Epithelial cell of proximal tubule (primary cell): ENCODE results near the gene ISG15. TPM values are rescaled to one million over a fixed set of nuclear protein-coding genes. Genes with fewer than 3 reads are reported as not detected.

Experiments
- DNase-seq: peaks from one replicate; pipeline ENCODE4 v3.0.0-alpha.2; 2011; ENCODE audit warnings: low read depth
- H3K4me3 ChIP-seq: 2 replicates; pipeline ENCODE4 v1.5.1; 2011; ENCODE audit warnings: low read depth, mild to moderate bottlenecking, low read length
- total RNA-seq: library from RNA; depleted of rRNA; stranded (reverse); fragments of >200 nt; gene quantifications from 2 replicates; pipeline ENCODE4 v1.2.3, GENCODE V29; 2015
- TF ChIP-seq, protein P1 (sequence below): conservative IDR thresholded peaks from 2 replicates; pipeline ENCODE4 v1.5.1; 2012; ENCODE audit warnings: low read depth, mild to moderate bottlenecking, low read length

ISG15 gene
- total RNA-seq, 1 donor from 2014 or later, result 75.6 TPM

DNA sequence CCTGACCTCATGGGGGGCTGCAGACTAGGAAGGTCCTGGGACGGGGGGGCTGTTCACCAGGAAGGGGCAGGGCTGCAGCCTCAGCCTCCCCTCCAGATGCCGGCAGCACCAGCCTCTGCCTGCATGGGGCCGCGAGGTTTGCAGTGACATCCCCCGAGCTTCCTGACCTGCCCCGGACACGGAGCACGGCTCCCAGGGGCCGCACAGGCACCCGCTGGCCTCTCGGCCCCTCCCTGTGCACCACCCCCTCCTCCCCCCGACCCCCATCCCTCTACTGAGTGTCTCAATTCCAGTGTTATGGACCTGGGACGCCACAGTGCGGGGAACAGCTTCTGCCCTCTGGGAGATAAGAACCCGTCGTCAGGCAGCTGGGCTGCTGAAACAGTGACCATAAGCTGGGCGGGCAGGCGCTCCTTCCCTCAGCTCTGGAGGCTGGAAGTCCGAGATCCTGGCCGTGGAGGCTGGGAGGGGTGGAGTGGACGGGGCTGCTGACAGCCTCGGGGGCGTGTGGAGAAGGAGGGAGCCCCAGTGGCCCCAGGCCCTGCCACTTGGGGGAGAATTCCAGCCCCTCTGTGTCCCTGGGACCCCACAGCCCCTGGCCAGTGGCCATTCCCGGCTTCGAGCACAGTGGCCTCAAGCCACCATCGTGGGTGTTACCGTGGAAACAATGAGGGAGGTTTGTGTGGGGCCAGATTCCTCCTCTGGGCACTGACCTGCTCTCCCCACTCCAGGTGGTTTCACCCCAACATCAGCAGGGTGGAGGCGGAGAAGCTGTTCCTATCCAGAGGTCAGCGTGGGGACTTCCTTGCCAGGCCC is 49.3 kb downstream of the ISG15 start:
- TF ChIP-seq, protein P1, sequence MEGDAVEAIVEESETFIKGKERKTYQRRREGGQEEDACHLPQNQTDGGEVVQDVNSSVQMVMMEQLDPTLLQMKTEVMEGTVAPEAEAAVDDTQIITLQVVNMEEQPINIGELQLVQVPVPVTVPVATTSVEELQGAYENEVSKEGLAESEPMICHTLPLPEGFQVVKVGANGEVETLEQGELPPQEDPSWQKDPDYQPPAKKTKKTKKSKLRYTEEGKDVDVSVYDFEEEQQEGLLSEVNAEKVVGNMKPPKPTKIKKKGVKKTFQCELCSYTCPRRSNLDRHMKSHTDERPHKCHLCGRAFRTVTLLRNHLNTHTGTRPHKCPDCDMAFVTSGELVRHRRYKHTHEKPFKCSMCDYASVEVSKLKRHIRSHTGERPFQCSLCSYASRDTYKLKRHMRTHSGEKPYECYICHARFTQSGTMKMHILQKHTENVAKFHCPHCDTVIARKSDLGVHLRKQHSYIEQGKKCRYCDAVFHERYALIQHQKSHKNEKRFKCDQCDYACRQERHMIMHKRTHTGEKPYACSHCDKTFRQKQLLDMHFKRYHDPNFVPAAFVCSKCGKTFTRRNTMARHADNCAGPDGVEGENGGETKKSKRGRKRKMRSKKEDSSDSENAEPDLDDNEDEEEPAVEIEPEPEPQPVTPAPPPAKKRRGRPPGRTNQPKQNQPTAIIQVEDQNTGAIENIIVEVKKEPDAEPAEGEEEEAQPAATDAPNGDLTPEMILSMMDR, result no peak
- H3K4me3 ChIP-seq, result peak overlapping the region; percentile 11
- no peak for DNase-seq

DNA sequence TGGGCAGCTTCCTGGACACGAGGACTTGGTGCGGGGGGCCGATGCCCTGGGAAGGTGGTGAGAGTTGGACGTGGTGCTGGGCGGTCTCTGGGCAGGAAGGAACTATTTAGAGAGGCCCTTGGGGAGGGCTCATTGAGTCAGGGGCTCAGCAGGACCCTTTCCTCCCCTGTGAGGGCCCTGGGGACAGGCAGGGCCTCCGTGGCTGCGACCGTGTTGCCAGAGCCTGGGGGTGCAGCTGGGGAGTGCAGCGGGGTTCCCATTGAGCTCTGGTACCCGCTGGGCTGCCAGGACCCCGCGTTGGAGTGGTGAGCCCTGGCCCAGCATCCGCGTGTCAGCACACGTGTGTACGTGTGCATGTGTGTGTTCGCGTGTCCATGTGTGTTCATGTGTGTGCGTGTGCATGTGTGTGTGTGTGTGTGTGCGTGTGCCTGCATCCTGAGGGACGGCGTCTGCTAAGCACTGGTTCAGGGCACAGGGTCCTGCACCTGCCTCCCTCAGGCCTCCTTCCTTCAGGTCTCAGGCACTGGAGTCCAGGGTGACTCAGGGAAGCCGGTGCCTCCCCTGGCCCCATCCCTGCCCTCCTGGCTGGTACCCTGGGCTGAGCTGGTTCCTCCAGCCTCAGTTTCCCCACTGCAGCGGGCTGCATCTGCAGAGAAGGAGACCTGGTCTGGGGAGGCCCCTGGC is 50.1 kb downstream of the ISG15 start:
- TF ChIP-seq, protein P1, result no peak
- DNase-seq, result no peak
- peak overlapping the region; percentile 40 for H3K4me3 ChIP-seq

Other genes with a start within 250 kb of the ISG15 start
- 0.51 and 3.5 TPM in 2 replicates for gene SAMD11, start 89.6 kb upstream of the ISG15 start, total RNA-seq
- 73.9 and 132 TPM in 2 replicates for gene NOC2L, start 54.2 kb upstream of the ISG15 start, total RNA-seq
- 11.9 and 33.3 TPM in 2 replicates for gene KLHL17, start 52.9 kb upstream of the ISG15 start, total RNA-seq
- 3.1 and 6.8 TPM in 2 replicates for gene PLEKHN1, start 47.0 kb upstream of the ISG15 start, total RNA-seq
- not detected in 2 replicates for gene PERM1, start 31.4 kb upstream of the ISG15 start, total RNA-seq
- gene HES4, start 13.4 kb upstream of the ISG15 start, total RNA-seq, result 141 and 193 TPM in 2 replicates
- gene AGRN, start 6.6 kb downstream of the ISG15 start, total RNA-seq, result 261 and 462 TPM in 2 replicates
- 0.36 and 1.6 TPM in 2 replicates for gene RNF223, start 60.8 kb downstream of the ISG15 start, total RNA-seq
- gene C1orf159, start 102.6 kb downstream of the ISG15 start, total RNA-seq, result 20.2 and 24.9 TPM in 2 replicates
- gene TTLL10, start 160.4 kb downstream of the ISG15 start, total RNA-seq, result not detected in 2 replicates
- 0.65 and 3.1 TPM in 2 replicates for gene TNFRSF18, start 193.1 kb downstream of the ISG15 start, total RNA-seq
- gene TNFRSF4, start 200.7 kb downstream of the ISG15 start, total RNA-seq, result 0.36 and 0.40 TPM in 2 replicates
- 149 and 156 TPM in 2 replicates for gene SDF4, start 218.5 kb downstream of the ISG15 start, total RNA-seq
- gene B3GALT6, start 218.7 kb downstream of the ISG15 start, total RNA-seq, result 34.1 and 36.6 TPM in 2 replicates
- 1.7 and 5.1 TPM in 2 replicates for gene C1QTNF12, start 233.2 kb downstream of the ISG15 start, total RNA-seq